Kidney glomerular epithelial cell (primary cell): ENCODE results near the gene RBM34.
A peak's percentile ranks its signal among the peaks of the same experiment; 100 is the strongest.
"Not testable (repeated sequence)": the region's sequence is repeated elsewhere in the genome, so short reads cannot be mapped to it uniquely, and the experiment has no call there.

Experiments
- DNase-seq: peaks from one replicate; lab custom pipeline; 2025; lab: John Stamatoyannopoulos, UW

RBM34 gene, protein sequence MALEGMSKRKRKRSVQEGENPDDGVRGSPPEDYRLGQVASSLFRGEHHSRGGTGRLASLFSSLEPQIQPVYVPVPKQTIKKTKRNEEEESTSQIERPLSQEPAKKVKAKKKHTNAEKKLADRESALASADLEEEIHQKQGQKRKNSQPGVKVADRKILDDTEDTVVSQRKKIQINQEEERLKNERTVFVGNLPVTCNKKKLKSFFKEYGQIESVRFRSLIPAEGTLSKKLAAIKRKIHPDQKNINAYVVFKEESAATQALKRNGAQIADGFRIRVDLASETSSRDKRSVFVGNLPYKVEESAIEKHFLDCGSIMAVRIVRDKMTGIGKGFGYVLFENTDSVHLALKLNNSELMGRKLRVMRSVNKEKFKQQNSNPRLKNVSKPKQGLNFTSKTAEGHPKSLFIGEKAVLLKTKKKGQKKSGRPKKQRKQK

DNA sequence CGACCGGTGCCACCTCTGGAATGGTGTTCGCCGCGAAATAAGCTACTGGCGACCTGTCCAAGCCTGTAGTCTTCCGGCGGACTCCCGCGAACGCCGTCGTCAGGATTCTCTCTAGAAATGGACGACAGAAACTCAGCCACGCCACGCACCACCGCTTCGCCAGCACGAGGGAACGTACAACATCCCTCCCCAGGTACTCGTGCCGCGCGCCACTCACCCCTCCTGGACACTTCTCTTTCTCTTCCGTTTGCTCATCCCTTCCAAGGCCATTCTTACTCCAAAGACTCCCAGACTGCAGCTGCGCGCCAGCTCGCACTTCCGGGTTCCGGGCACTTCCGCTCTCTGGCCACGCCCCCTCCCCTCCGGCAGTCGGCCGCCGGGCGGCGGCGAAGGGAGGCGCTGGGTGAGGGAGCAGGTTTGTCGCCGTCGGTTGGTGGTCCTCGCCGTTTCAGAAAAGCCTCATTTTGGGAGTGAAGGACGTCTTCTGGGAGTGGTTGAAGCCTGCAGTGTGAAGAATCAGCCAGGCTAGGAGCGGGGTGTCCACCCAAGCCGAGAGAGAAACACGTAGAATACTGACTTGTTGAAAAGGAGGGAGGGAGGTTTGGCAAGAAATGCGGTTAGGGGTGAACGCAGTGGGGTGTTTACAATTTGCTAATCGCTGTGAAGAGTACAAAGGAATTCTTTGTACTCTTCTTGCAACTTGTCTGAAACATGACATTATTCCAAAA is at the start of gene RBM34:
TSS of gene RBM34 (minus strand) at position 294 of the 728 bp plus-strand sequence. CDS start at position 270, 24 bp downstream.
- peak; percentile 88 for DNase-seq

DNA sequence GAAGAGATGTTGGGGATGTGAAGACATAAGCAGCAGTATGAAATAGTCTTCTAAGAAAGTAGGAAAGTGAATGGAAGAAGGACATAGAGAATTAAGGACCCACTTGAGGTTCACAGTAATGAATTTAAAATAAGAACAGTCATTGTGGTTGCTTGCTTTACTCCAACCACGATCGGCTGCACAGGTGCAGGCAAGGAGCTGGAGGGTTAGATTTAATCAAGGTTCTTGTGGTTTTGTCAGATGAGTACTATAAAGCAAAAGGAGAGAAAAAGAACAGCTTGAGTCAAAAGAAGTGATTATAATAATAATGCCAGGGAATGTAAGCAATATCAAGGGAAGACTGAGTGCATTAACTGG is 46.1 kb upstream of the RBM34 start:
- DNase-seq: no peak

DNA sequence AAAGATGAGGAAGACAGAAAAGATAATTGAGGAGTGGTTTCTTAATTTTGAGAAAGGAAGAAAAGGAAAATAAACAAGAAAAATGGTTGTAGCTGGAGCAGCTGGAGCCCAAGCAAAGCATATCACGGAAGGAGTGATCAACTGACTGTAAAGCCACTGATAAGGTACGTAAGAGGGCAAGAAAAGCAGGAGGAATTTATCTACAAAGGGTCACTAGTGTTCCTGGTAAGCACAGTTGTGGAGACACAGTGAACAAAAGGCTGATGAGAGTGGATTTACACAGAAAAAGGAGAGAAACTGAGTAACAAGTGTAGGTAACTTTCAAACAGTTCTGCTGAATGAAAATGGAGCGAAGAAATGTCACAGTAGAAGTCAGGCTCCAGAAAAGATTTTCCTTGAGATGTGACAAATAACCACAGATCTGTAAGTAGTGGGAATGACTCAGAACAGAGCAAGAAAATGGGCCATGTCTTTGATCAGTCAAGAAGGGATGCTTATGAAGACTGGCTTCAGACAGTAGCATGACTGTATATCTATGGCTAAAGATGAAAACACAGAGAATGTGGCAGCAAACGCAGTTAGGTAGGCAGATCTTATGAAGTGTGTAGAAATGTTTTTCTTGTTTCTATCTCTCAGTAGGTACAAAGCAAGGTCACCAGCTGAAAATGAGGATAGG is 45.6 kb upstream of the RBM34 start:
- no peak for DNase-seq

DNA sequence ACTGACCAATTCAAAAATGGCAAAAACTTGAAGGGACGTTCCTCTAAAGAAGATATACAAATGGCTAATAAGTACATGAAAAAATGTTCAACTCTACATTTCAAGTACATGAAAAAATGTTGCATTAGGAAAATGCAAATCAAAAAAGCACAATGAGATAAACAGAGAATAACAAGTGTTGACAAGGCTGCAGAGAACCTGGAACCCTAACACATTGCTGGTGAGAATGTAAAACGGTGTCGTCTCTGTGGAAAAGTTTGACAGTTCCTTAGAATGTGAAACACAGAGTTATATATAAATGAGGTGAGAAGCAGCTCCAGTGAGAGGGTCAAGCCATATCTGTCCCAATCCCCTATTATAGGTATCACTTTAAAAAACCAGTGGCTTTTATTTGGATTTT is 44.6 kb upstream of the RBM34 start:
- no peak for DNase-seq

DNA sequence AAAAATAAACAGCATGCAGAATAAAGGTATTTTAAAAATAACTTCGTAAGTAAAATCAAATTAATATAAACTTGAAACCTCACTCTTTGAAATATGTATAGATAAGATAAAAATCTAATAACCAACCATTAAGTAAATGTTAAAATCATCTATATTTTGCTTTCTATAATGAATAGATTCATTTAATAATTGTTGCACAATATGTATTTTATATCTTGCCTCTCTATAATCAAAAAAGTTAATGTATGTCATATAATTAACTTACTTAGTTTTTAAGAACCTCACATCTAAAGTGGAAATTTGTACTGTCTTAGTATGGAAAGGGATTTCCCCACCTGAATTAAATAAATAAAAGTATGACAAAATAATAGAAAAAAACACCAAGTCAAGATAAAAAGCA is 42.4 kb upstream of the RBM34 start:
- no peak for DNase-seq

DNA sequence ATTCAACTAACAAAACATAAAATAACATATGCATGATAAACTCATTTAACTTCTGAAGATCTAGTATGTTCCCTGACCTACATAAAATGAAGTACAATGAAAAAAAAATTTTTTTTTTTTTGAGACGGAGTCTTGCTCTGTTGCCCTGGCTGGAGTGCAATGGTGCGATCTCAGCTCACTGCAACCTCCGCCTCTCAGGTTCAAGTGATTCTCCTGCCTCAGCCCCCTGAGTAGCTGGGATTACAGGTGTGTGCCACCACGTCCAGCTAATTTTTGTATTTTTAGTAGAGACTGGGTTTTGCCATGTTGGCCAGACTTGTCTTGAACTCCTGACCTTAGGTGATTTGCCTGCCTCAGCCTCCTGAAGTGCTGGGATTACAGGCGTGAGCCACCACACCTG is 41.4 kb upstream of the RBM34 start:
- not testable (repeated sequence) for DNase-seq

DNA sequence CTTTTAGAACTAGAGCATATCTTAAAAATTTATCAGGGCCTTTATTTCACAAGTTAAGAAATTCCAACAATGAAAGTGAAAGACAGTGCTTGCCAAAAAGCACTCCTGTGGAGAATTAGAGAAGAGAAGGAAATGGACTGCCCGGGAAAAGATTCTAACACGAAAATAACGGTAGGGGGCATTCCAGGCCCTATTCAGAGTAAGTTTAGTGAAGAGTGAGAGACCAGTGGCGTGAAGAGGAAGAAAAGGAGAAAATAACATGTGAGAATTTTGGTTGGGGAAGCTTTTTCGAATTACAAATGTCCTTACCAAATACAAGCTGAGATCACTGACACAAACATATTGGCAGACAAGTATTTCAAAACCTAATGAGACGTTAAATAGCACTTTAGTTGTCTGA is 38.4 kb upstream of the RBM34 start:
- DNase-seq: no peak

DNA sequence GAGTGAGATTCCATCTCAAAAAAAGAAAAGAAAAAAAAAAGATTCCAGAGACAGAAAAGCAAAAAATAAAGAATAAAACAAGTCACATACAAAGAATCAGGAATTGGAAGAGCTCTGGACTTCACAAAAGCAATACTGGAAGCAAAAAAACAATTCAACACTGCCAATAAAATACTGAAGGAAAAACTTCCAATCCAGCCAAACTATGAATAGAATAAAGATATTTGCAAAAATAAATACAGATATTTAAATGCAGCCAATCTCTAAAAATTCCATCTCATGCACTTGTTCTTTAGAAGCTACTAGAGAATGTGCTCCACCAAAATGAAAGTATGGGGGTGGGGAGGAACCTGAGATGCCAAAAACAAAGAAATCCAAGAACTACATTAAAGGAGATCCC is 29.4 kb upstream of the RBM34 start:
- no peak for DNase-seq

DNA sequence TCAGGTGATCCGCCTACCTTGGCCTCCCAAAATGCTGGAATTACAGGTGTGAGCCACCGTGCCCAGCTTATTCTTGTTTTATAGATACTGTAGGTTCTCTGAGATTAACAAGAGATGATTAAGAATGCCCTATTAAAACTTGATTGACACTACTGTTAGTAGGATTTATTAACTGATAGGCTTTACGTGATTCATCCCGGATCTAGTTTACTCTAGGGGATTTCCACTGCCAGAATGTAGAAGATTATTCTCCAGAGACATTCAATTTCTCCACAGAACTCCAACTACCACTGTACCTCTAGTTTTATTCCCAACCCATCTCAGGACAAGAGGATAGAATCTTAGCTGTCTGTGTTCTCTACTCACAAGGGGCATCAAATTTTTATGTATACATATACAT is 26.3 kb upstream of the RBM34 start:
- no peak for DNase-seq

DNA sequence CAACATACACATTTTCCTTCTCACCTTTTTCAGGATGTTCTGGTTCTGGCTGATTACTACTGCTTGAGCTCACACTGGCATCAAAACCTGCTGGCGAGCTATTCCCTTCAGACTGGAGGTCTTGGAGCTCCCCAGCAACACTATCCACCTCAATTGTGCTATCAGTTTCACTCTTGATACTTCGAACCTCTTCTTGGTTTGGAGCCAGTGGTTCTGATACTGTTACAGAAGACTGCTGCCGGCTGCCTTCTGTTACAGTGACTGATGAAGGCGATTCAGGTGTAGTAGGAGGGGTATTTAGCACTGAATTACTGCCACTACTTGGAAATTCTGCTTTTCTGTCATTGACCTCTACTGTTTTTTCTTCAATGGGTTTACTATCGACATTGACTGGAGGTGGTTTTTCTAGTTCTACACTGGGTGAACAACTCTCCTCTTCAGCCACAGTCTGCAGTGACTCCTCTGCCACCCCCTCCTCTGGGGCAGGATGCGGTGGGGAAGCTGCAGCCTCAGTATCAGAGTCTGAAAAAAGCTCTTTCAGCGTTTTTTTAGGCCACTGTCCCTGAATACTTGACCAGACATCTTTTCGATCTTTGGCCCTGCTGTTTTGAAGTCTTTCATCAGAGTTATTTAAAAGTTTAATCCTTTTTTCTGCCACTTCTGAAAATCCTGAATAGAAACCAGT is 20.7 kb upstream of the RBM34 start:
- DNase-seq: no peak

DNA sequence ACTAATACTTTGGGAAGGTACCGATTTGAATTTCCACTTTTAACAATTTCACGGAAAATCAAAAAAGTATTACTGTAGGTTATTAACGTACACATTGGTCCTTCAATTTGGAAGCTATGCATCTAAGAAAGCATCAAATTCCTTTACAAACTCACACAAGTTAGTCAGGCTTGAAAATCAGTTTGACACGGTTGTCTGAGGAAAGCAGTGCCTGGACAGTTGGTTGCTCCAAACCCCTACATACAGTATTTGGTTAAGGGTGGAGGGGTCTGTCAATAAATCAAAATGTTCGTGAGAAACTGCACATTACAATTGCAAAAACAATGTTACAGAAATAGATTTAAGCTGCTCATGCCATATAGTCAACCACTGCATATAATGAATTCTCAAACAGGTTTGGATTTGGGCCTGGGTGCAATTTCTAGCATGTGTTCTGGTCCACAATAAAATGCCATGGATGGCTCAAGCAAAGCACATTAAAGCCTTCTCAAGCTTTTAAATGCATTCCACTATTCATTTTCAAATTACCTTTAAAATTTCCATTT is 19.9 kb upstream of the RBM34 start:
- DNase-seq: no peak

DNA sequence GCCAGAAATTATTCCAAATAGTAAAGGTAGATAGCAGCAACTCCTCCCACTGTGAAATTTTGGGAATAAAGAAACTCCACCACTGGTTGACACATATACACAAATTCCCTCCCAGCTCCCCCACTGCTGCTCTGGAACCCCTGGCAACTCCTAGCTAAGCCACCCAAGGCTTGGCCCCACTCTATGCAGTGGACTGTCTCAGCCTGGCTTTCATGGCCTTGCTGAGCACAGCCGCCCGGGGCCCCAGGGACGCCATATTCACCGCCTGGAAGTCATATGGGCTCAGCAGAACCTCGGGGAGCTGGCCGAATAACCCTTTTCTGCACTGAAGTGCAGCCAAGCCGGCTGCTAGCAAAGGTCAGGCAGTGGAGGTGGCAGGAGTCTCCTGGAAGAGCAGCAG is 15.4 kb upstream of the RBM34 start:
- DNase-seq: no peak

DNA sequence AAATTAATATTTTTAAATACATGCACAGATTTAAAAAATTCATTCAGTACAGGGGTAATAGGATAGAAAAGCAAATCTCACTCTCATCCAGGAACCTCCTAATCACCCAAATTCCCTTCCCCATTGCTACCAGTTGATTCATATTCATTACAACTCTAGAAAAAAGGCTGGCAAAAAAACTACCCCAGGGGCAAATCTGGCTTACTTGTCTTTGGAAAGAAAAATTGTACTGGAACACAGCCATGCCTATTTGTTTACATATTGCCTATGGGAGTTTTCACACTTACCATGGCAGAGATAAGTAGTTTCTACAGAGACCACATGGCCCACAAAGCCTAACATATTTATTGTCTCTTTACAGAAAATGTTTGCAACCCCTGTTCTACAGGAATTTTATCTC is 8.9 kb upstream of the RBM34 start:
- no peak for DNase-seq

DNA sequence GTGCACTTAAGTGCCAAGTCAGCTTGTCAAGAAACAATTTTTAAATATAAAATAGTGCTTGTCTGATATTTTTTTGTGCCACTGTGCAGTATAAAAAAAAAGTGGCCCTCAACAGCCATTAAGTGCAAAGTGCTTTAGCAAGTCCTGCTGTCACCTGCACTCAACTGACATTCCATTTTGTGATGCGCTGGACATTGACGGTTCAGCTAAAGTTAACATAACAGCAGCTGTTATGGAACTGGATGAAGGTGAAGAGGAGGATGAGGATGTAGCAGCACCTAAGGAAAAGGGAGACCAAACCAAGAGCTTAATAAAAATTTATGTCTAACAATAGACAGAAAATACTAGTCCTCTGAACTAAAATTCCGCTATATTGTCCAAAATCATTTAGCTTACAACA is 7.3 kb upstream of the RBM34 start:
- DNase-seq: no peak

DNA sequence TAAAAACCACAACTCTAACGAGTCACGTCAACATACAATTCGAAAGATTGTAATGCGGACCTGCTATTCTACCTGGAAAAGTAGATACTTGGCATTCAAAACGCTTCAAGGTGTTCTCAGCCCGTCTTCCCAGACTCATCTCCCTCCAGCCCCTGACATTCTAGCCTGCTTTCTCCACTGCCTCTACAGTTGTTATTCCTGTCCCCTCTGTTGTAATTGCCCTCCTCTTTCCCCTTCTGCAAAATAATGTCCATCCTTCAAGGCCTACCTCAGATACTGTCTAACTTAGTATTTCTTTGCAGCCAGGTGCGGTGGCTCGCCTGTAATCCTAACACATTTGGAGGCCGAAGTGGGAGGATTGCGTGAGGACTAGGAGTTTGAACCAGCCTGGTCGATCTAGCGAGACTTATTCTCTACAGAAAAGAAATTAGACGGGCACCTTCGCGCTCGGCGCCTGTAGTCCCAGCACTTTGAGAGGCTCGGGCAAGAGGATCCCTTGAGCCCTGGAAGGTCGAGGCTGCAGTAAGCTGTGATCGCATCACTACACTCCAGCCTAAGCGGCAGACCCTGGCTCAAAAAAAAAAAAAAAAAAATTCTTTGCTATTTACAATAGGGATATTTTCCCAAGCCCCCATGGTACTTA is 756 bp upstream of the RBM34 start:
- no peak for DNase-seq

DNA sequence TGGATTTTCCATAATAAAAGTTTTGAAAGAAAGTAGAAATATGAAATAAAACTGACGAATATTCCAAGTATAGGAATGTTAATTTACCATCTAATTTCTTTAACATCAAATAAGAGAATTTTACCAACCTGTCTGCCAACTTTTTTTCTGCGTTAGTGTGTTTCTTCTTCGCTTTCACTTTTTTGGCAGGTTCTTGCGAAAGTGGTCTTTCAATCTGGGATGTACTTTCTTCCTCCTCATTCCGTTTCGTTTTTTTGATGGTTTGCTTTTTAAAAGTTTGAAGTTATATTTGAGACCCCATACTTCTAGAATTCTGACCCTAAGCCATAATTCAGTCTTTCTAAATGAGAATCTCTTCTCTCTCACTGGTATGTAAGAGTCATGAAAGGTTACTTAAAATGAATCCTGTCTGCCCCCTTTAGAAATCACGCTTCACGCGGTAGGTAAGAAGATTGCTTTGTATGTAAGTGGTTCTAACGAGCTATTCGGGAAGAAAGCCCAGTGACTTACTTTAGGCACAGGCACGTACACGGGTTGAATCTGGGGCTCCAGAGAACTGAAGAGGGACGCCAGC is 580 bp downstream of the RBM34 start:
- peak; percentile 80 for DNase-seq

DNA sequence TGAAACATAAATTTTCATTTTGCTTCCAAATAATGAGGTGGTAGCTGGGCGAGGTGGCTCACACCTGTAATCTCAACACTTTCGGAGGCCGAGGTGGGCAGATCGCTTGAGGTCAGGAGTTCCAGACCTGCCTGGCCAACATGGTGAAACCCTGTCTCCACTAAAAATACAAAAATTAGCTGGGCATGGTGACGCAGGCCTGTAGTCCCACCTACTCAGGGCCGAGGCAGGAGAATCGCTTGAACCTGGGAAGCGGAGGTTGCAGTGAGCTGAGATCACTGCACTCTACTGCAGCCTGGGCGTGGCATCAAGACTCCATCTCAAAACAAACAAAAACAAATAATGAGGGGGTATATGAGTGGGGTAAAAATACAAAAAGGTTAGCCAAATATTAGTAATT is 1.1 kb downstream of the RBM34 start:
- not testable (repeated sequence) for DNase-seq

DNA sequence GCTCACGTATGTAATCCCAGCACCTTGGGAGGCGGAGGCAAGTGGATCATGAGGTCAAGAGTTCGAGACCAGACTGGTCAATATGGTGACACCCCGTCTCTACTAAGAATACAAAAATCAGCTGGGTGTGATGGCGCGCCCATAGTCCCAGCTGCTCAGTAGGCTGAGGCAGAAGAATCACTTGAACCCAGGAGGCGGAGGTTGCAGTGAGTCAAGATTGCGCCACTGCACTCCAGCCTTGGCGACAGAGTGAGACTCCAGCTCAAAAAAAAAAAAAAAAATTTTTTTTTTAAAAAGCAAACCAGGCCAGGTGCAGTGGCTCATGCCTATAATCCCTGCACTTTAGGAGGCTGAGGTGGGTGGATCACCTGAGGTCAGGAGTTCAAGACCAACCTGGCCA is 1.8 kb downstream of the RBM34 start:
- not testable (repeated sequence) for DNase-seq

DNA sequence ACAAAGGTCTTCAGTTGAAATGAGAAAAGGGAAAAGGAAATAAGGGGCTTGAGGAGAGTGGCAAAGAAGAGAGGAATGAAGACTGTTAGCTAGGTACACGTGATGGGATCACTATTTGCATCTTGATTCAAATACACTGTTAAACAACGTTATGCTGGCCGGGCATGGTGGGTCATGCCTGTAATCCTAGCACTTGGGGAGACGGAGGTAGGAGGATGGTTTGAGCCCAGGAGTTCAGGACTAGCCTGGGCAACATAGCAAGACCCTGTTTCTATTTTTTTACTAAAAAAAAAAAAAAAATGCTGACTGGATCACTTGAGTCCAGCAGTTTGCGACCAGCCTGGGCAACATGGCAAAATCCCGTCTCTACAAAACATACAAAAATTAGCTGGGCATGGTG is 2.4 kb downstream of the RBM34 start:
- DNase-seq: no peak

DNA sequence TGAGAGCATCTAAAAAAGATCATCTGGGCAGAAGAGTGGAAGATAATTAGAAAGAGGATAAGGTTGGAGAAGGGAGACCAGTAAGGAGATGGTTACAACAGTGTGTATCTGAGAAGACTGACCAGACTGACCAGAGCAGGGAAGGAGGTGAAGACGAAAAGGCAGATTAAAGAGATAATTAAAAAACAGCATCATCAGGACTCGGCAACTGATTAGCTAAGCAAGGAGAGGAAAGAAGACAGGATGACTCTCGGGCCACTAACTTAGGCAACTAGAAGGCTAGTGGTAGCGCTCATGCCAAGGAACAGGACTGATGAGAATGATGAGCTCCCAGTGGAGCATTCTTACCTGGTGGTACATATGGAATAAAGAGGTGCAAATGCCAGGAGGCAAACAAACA is 3.9 kb downstream of the RBM34 start:
- DNase-seq: no peak

DNA sequence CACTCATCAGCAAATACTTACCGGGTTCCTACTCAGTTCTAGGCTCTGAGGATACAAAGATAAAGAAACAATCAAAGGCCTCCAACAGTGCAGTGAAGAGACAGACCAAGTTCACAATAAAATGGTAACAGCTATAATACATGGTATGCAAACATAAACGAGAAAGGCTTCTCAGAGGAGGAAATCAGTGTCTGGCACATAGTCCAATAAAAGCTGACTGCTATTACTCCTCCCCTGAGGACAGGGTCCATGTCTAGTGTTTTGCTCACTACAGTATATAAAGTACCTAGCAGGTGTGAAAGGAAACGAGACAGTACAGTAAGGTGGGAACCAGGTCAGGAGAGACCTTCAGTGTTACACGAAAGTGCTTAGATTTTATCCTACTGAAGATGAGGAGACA is 4.3 kb downstream of the RBM34 start:
- no peak for DNase-seq
